GM23248 (cell line): ENCODE results near the gene SLC2A10.

Experiments used
- EZH2 ChIP-seq: fragments of 200-600 bp; sonication (generic); IDR thresholded peaks from 2 replicates; pipeline ENCODE4 v1.6.1; 2018; ENCODE audit warnings: antibody characterized with exemption, mild to moderate bottlenecking; ENCODE audit not compliant: insufficient read depth, poor library complexity, severe bottlenecking
- EZH2phosphoT487 ChIP-seq: fragments of 200-600 bp; sonication (generic); IDR thresholded peaks from 2 replicates; pipeline ENCODE4 v1.6.1; 2018; ENCODE audit warnings: antibody characterized with exemption, moderate library complexity, mild to moderate bottlenecking, low read depth; ENCODE audit not compliant: insufficient read depth

GRCh38 chr20:46690219-46691106 lies 19.0 kb upstream of the SLC2A10 start:
- TF ChIP-seq EZH2 = no peak
- no peak for TF ChIP-seq EZH2phosphoT487
